NCI-H345 treated with DMSO at 0.1 percent for 48 hours (cell line): ENCODE results near the gene DENND6B.

Source experiments
- DNase-seq: peaks from one replicate; lab custom pipeline; 2025; ENCODE audit not compliant: unreplicated experiment; lab: John Stamatoyannopoulos, UW

Gene DENND6B

GRCh38 chr22:50305393-50305922, 21.4 kb downstream of the DENND6B start:
- DNase-seq: no peak

GRCh38 chr22:50304528-50305392, 22.1 kb downstream of the DENND6B start:
- DNase-seq: no peak

GRCh38 chr22:50303848-50304527, 22.8 kb downstream of the DENND6B start:
- no peak for DNase-seq

DNA sequence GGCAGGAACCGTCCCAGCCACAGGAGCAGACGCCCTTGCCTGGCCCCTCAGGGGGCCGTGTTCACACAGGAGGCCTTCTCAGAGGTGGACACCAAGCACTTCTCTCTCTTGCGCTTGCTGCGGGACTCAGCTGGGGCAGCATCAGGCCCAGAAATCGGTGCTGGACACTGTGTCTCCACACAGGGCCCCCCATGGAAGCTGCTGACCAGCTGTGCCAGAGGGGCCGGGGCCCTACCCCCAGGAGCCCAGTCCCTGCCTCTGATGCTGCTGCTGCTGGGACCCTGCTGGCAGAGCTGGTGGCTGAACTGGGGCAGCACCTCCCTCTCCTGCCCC, 23.3 kb downstream of the DENND6B start:
- DNase-seq: no peak

GRCh38 chr22:50302564-50302963, 24.2 kb downstream of the DENND6B start:
- DNase-seq: no peak

DNA sequence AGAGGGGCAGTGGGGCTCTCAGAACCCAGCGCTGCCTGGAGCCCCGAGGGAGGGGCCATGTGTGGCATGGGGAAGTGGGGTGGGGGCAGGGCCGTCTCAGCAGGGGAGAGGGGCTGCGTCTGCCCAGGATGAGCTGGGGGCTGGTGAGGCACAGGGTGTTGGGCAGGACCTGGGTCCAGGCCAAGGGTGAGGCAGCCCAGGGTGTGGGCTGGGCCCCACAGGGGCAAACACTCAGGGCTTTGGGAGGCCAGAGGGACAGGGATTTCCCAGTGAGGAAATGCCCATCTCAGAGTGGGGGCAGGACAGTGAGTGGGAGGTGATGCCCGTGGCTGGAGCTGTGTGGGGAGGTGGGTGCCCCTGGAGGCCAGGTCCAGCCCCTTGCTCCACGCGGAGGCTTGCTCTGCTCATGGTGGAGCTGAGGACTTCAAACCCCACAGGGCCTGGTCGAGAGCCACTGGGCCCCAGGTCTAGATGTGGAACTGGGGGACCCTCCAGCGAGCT, 24.7 kb downstream of the DENND6B start:
- no peak for DNase-seq

- DNase-seq: no peak
These were observed 25.2 kb downstream of the DENND6B start for GRCh38 chr22:50301581-50301991.

DNA sequence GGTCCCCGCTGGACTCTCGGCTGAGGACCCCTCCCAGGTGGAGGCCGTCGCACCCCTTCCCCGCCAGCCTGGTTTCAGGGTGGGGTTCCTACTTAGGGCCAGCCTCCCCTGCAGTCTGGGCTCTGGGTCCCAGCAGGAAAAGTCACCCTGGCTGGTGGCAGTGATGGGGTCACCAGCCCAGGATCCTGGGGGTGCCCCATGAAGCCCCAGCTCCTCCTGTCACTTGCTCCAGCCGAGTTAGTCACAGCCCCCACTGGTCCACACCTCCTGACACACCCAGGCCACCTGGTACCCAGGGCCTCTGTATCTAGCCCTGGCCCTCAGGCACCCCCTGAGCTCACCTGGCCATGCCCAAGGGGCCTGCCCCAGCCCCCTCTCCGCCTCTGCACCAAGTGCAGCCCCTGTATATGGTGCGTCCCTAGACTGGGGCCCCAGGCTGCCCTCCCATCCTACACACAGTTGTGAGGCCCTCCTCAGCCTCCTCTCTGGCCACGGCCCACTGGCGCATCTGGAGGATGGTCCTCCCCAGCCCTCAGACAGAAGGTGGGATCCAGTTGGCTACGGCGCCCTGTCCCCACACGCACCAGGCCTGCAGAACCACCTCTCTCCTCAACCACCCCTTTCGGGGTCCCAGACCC, 26.1 kb downstream of the DENND6B start:
- no peak for DNase-seq

DNA sequence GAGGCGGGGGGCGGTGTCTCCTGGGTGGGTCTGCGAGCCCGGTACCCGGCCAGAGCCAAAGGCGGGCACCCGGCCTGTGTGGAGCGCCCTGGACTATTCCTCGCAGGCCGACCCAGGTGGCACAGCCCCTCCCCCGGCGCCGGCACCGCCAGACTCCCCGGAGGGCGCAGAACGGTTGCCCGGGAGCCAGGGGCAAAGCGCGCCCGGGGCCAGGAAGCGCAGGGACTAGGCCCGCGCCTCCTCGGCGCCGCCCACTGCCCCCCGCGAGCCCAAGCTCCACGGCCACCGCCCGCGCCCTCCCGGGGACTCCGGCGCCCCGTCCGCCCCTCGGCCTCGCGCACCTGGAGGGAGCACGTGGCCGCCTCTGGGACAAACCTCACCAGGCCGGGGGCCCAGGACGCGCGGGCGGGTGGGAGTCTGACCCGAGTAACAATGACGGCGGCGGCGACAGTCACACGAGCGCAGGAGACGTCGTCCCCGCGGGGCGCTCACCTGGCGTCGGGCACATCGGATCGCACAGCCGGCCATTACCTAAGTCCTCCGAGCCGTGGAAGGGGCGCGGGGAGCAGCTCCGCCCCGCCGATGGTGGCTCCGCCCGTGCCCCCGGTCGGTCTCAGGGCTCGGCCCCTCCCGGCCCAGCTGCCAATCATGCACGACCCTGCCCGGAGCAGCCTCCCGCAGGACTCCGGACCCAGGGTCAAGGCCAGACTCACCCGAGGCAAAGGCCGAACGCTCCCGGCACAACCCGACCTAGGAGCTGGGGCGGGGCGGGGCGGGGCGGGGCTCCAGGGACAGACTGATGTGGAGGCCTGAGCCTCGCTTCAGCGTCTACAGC, 26.8 kb downstream of the DENND6B start:
- no peak for DNase-seq

DNA sequence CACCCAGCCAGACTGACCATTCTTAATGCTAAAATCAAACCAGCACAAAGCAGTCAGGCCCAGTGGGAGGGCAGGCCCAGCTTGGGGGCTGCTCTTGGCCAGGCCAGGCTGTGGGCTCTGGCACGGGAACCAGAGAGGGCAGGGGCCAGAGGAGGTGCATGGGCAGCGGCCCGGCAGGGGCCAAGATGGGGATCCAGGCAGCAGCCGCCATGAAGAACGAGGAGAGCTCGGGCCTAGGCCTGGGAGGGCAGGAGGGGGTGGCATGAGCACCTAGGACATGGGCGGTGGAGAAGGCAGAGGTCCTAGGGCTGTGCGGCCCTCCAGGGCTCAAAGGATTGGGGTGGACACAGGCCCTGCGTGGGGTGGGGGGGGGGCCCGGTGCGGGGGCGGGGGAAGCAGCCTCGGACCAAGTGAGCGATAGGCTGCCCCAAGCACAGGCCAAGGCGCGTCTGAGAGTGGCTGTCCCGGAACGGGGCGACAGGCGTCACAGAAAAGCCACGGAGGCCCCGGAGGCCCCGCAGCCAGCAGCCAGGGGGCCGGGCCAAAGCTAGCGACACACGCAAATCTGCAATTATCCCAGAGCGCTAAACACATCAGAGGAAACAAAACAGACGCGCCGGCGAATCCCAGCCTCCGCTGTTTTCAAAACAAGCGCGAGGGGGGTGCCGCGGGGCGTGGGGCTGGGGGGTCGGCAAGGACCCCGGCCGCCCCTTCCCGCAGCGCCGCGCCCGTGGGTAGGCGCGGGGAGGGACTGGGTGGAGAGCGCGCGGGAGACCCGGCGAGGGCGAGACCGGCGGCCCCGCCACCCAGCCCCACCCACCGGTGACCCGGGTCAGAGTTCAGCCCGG, 27.7 kb downstream of the DENND6B start:
- DNase-seq: no peak

DNA sequence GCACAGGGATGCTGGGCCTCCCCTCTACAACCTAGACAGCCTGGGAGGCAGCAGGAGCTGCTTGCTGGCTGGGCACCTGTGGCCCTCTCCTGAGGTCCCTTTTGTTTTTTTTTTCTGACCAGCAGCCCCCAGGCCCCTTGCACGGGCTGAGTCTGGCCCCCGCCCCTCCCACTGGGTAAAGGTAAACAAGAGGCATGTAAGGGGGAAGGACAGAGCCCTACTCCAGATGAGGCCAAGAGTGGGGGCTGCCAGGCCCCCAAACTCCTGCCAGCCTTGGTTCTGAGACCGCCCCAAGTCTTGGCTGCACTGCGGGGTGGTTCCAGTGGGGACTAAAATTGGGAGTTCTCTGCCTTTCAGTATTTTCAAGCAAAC, 28.6 kb downstream of the DENND6B start:
- no peak for DNase-seq

DNA sequence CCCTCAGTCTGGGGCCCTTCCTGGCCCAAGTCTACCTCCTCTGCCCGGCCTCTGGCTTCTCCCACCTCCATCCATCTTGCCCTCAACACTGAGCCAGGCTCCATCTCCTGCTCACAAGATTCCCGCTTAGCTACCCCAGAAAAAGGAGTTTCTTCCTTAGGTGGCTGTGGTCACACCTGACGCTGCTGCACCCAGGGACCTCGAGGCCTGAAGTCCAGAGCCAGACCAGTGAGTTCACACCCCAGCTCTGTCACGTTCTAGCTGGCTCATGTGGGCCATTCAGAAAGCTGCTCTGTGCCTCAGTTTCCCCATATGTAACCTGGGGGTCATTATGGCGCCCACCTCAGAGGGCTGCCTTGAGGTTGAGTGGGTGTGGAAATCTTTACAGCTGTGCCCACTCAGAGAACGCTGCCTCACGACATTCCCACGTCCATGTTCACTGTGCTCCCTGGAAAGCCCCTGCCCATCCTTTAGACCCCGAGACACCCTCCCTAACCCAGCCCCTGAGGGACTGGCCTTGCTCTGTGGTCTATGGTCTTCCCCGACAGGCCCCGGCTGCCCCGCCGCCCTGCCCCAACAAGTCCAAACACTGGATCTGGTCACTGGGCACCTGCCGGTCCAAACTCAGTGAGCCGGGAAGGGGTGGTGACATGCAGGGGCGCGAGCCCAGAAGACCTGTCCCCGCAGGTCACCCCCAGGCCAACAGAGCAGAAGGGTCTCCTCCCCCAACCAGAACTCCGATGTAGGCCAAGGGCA, 29.1 kb downstream of the DENND6B start:
- no peak for DNase-seq

DNA sequence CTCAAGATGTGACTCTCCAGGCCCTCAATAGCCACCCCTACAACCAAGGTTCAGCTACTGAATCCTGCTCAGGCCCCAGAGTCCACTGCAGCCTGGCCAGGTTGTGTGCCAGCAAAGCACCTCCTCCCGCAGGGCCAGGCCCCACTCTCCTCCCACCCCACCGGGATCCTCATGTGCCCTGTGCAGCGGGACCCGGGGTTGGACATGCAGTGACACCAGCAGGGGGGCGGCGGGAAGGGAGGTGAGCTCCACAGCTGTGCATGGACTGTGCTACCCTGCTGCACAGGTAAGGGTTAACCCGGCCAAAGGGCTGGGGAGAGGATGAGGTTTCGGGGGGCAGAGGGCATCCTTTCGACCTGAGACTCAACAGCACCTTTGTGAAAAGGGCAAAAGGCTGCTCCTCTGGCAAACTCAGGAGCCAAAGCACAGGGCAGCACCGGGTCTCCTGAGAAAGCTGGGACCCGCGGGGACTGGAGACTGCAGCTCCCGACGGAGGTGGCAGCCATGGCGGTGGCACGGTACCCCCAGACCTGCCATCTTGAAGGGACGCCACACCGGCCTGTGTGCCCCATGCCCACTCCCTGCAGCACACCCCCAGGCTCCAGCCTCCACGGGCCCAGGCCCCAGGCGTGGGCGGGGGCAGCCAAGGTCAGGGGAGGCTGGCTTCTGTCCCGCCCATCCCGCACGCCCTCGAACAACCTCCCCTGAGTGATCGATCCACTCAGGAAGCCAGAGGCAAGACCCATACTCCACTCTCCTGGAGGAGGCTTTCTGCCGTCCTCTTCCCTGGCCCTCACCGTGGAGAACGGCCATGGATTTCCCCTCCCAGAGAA, 29.9 kb downstream of the DENND6B start:
- DNase-seq: no peak

DNA sequence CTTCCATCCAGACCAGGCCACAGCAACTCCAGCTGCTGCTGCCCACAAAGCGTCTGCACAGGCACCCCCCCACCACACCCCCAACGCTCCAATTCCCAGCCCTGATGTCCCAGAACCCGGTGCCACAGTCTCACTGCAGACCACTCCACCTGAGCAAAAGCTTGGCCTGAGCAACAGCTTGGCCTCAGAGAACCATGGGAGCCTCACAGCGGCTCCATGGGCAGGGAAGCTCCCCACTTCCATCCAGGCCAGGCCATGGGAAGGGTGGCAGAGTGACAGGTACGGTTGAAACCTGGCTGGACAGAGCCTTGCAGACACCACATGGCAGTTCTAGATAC, 32.5 kb downstream of the DENND6B start:
- no peak for DNase-seq

GRCh38 chr22:50293441-50294318, 33.1 kb downstream of the DENND6B start:
- DNase-seq: no peak

DNA sequence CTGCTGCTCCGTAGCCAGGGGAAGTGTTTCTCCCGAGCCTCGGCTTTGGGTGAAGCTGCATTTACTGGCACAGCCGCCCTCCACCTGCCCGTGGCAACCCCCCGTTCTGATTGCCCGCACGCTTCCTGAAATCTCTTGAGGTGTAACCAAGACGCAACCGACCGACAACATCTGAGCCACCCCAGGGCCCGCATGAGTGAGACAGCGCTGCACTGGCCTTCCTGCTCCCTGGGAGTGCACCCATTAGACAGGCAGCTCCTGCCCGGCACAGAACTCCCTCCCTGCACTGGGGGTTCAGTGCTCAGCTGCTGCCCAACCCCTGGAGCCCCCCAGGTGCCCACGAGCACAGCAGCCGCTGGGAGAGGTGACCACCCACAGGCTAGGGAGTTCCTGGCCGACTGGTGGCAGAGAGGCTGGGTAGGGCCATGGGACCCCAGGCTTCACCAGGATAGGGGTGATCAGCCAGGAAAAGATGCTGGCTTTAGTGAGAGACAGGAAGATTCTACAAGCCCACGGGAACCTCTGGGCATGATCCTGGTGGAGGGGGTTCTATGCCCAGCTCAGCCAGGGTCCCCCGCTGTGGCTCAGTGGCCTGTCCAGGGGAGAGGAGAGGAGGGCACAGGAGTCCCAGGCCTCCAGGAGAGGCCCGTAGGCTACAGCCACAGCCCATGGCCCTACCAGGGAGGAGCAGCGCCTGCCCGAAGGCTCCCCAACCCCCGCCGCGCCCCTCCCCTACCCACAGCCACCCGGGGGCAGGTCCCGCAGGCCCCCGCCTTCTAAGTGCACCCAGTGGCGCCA, 34.0 kb downstream of the DENND6B start:
- no peak for DNase-seq
